OCI-LY7 (cell line): Measurements from ENCODE around the gene ST6GAL1. TPM values are rescaled to one million over a fixed set of nuclear protein-coding genes. Genes with fewer than 3 reads are reported as not detected.

ENCODE experiments used
- BruUV-seq: library from RNA; stranded (reverse); fragments of 400-500 nt; replicated peaks from 2 replicates; lab custom pipeline; 2021; lab: Mats Ljungman, UMichigan
- CTCF ChIA-PET: fragments of 300-600 bp; sonication (Branson Sonifier 250); formaldehyde crosslinking; loops from one replicate; lab custom pipeline; 2022; ENCODE audit warnings: antibody characterized with exemption; ENCODE audit not compliant: unreplicated experiment; lab: Charles Lee
- POLR2A ChIA-PET: fragments of 300-600 bp; sonication (Branson Sonifier 250); formaldehyde crosslinking; loops from one replicate; lab custom pipeline; 2022; ENCODE audit warnings: antibody characterized with exemption; lab: Charles Lee
- DNase-seq: peaks from one replicate; pipeline ENCODE4 v3.0.0-alpha.2; 2015; ENCODE audit warnings: low spot score
- H2AFZ ChIP-seq: fragments of 200-600 bp; sonication (generic), shearing (Covaris generic); 2 replicates; pipeline ENCODE4 v1.6.1; 2014; ENCODE audit warnings: mild to moderate bottlenecking, antibody characterized with exemption, low read length, moderate library complexity
- H3K27ac ChIP-seq: fragments of 200-600 bp; sonication (generic); 2 replicates; pipeline ENCODE4 v1.5.1; 2014; ENCODE audit warnings: mixed run types, low read depth, mild to moderate bottlenecking, moderate library complexity, low read length, inconsistent platforms; ENCODE audit not compliant: poor library complexity, severe bottlenecking
- H3K36me3 ChIP-seq: fragments of 200-600 bp; sonication (generic); 2 replicates; pipeline ENCODE4 v1.6.1; 2014; ENCODE audit warnings: mild to moderate bottlenecking, antibody characterized with exemption, low read length, moderate library complexity, mixed read lengths; ENCODE audit not compliant: insufficient read depth
- H3K4me1 ChIP-seq: fragments of 200-600 bp; sonication (generic); 2 replicates; pipeline ENCODE4 v1.5.1; 2014; ENCODE audit warnings: mild to moderate bottlenecking, low read length; ENCODE audit not compliant: insufficient read depth, poor library complexity, severe bottlenecking
- H3K4me2 ChIP-seq: fragments of 200-600 bp; sonication (generic); 2 replicates; pipeline ENCODE4 v1.6.1; 2014; ENCODE audit warnings: mild to moderate bottlenecking, low read length
- H3K4me3 ChIP-seq: fragments of 200-600 bp; sonication (generic); 2 replicates; pipeline ENCODE4 v1.5.1; 2014; ENCODE audit warnings: mild to moderate bottlenecking, low read depth, low read length; ENCODE audit not compliant: poor library complexity, severe bottlenecking
- H3K79me2 ChIP-seq: fragments of 200-600 bp; sonication (generic); 2 replicates; pipeline ENCODE4 v1.6.1; 2016; ENCODE audit warnings: low read depth, mild to moderate bottlenecking, low read length, moderate library complexity, mixed read lengths; ENCODE audit not compliant: insufficient read depth
- H3K9me2 ChIP-seq: fragments of 200-600 bp; sonication (generic); 2 replicates; pipeline ENCODE4 v1.6.1; 2016; ENCODE audit warnings: mild to moderate bottlenecking, low read length, mixed read lengths; ENCODE audit not compliant: insufficient read depth
- H3K9me3 ChIP-seq: fragments of 200-600 bp; sonication (generic); 2 replicates; pipeline ENCODE4 v1.6.1; 2014; ENCODE audit warnings: mild to moderate bottlenecking, mixed run types, low read length, mixed read lengths
- H4K20me1 ChIP-seq: fragments of 200-600 bp; sonication (generic); 2 replicates; pipeline ENCODE4 v1.6.1; 2014; ENCODE audit warnings: mild to moderate bottlenecking, antibody characterized with exemption, low read length, moderate library complexity, mixed read lengths; ENCODE audit not compliant: insufficient read depth
- EZH2phosphoT487 ChIP-seq: fragments of 200-600 bp; sonication (generic); IDR thresholded peaks from 2 replicates; pipeline ENCODE4 v1.6.1; 2018; ENCODE audit warnings: low read depth, borderline replicate concordance, mild to moderate bottlenecking, mixed run types, antibody characterized with exemption, low read length, moderate library complexity, mixed read lengths
- intact Hi-C: fragments of 100-400 bp; cut with micrococcal nuclease; formaldehyde crosslinking; loops from one replicate; pipeline ENCODE4 v1.10.0; 2022; ENCODE audit not compliant: unreplicated experiment
- total RNA-seq, 2 experiments: library from RNA; depleted of rRNA in 1 of 2; stranded (reverse); fragments of >200 nt in 1 of 2; shearing (Covaris generic) in 1 of 2; gene quantifications; 2 replicates each; pipeline ENCODE4 v1.2.3, GENCODE V29; 2014 to 2022
- TF ChIP-seq, protein P1 (sequence below): fragments of 200-600 bp; sonication (generic); conservative IDR thresholded peaks from 2 replicates; pipeline ENCODE4 v1.5.1; 2014; ENCODE audit warnings: mild to moderate bottlenecking, antibody characterized with exemption, low read length, moderate library complexity, mixed read lengths

The ST6GAL1 gene
- total RNA-seq, 2 experiments from 2014 or later: 192 to 375 TPM

GRCh38 chr3:186929186-186929585 is 1.1 kb upstream of the ST6GAL1 start:
- Histone ChIP-seq H3K27ac (no peak overlapping the region), H2AFZ (no peak overlapping the region), H3K9me3 (no peaks in the 10 kb centered on the region), H3K4me1 (peaks cover 34% of the 10 kb centered on the region), H3K36me3 (peaks cover 23% of the 10 kb centered on the region), H3K4me2 (no peak overlapping the region), H3K4me3 (no peak overlapping the region), H3K9me2 (no peaks in the 10 kb centered on the region), H3K79me2 (peaks cover 37% of the 10 kb centered on the region; the same call in 1 of the 2 replicates), H4K20me1 (peaks cover 16% of the 10 kb centered on the region)
- POLR2A ChIA-PET: interaction anchor here (0.7 to 0.9 kb wide), 5 partner anchors 8 to 834 kb away, joined by 3 to 6 read pairs (median 3); no protein-coding TSS in a partner anchor
- CTCF ChIA-PET: no interaction called here
- no peak for DNase-seq
- no TSS peak for BruUV-seq
- TF ChIP-seq, protein P1, sequence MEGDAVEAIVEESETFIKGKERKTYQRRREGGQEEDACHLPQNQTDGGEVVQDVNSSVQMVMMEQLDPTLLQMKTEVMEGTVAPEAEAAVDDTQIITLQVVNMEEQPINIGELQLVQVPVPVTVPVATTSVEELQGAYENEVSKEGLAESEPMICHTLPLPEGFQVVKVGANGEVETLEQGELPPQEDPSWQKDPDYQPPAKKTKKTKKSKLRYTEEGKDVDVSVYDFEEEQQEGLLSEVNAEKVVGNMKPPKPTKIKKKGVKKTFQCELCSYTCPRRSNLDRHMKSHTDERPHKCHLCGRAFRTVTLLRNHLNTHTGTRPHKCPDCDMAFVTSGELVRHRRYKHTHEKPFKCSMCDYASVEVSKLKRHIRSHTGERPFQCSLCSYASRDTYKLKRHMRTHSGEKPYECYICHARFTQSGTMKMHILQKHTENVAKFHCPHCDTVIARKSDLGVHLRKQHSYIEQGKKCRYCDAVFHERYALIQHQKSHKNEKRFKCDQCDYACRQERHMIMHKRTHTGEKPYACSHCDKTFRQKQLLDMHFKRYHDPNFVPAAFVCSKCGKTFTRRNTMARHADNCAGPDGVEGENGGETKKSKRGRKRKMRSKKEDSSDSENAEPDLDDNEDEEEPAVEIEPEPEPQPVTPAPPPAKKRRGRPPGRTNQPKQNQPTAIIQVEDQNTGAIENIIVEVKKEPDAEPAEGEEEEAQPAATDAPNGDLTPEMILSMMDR: no peak
- no peak for TF ChIP-seq EZH2phosphoT487
- intact Hi-C loops: no loop called here

GRCh38 chr3:186929685-186930084 is 641 bp upstream of the ST6GAL1 start:
- no peak for TF ChIP-seq EZH2phosphoT487
- TF ChIP-seq, protein P1: no peak
- BruUV-seq: TSS peak; percentile 91
- H3K27ac ChIP-seq: peak overlapping the region; percentile 50
- peaks cover 35% of the 10 kb centered on the region for H3K4me1 ChIP-seq
- no peaks in the 10 kb centered on the region for H3K9me2 ChIP-seq
- intact Hi-C loops: loop anchor here (2.0 to 5.0 kb wide), 3 partner anchors 67 to 142 kb away; no protein-coding TSS in a partner anchor
- peak overlapping the region; percentile 88 for H3K4me3 ChIP-seq
- peaks cover 16% of the 10 kb centered on the region for H4K20me1 ChIP-seq
- CTCF ChIA-PET: no interaction called here
- H3K4me2 ChIP-seq: peak overlapping the region; percentile 97
- H3K79me2 ChIP-seq: peaks cover 40% of the 10 kb centered on the region; the same call in 1 of the 2 replicates
- DNase-seq: no peak
- peaks cover 26% of the 10 kb centered on the region for H3K36me3 ChIP-seq
- POLR2A ChIA-PET: interaction anchor here (0.7 to 0.9 kb wide), 2 partner anchors 13 to 103 kb away, joined by 3 read pairs; no protein-coding TSS in a partner anchor
- H2AFZ ChIP-seq: peak overlapping the region; percentile 56
- no peaks in the 10 kb centered on the region for H3K9me3 ChIP-seq
